ENCODE measurements around the gene SPI1. TPM values are rescaled to one million over a fixed set of nuclear protein-coding genes. Genes with fewer than 3 reads are reported as not detected.

Gene SPI1
- total RNA-seq, 5 donors from 2014 or later (not counting 1 experiment from before 2014, with no cell fraction given): 1.8 to 5.8 (median 2.1) TPM

DNA sequence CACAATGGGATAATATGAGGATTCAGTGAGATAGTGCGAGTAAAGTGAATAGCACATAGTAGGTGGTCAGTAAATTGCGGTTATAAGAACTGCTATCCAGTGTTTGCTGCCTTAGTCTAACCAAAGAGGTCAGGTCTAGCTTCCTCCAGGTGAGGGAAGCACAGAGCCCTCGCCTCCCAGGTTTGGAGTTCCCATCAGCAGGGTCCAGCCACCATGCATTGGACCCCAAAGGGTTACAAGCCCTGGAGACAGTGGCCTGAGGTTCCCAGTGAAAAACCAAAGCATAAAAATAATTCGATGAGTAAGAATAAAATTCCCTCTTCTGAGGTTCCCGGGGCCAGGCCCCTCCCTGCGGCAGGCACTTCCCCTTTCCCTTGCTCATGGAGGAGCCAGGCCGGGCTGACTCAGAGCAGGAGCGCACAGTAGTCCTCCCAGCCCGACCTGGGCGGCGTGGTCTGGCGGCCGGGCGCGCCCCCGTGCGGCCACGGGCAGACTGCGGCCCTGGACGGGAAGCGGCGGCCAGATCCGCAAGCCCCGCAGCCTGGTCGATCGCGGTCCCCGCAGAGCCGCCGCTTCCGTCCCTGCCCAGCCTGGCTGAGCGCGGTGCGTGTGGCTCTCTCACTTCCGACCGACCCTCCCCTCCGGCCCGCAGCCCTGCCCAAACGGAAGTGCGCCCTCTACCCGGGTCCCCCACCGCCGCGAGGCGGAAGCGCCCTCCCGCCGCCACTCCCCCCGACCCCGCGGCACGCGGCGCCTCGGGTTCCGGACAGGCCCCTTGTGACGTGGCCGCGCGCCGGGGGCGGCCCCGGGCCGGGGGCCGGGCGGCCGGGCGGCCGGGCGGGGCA, 29.6 kb upstream of the SPI1 start, which contains the start of gene SLC39A13:
TSS of gene SLC39A13 (plus strand) at position 845 of the 845 bp plus-strand sequence. CDS start 1,505 bp downstream, outside the sequence.
- no peaks in the 10 kb centered on the region for H3K9me3 ChIP-seq
- Mint-ChIP-seq H3K9me3 (no peaks in the 10 kb centered on the region), H3K4me1 (peaks cover 24% of the 10 kb centered on the region in 3 donors), H3K27me3 (no peaks in the 10 kb centered on the region), H3K36me3 (no peaks in the 10 kb centered on the region), H3K4me3 (peak within 1 kb of the TSS; percentile 88 to 96 (median 90)), H3K27ac (peak within 1 kb of the TSS; percentile 94 to 95)
- H3K27ac ChIP-seq (ENCODE audit: low read length): peak within 1 kb of the TSS; percentile 75
- CTCF ChIA-PET: interaction anchor here (0.5 to 2.3 kb wide), 6 partner anchors 8 to 105 kb away, joined by 3 to 12 read pairs (median 4); no protein-coding TSS in a partner anchor
- ATAC-seq (replicated peaks in 1 of 4) (peak; percentile 87 to 92 (median 89)), DNase-seq (peak; percentile 71 to 93 (median 83))
- H3K4me3 ChIP-seq (ENCODE audit: control insufficient read depth in 1 of 2, extremely low read depth in 1 of 2, low read length in 1 of 2): peak within 1 kb of the TSS; percentile 66 to 69
- H3K27me3 ChIP-seq (replicated peaks in 1 of 2; ENCODE audit: control insufficient read depth in 2 of 2, extremely low read depth in 1 of 2, insufficient read depth in 2 of 2, low read length in 1 of 2): no peaks in the 10 kb centered on the region
- peaks cover 7 to 35% of the 10 kb centered on the region in 2 experiments for H3K4me1 ChIP-seq (ENCODE audit: control insufficient read depth in 1 of 2, extremely low read depth in 1 of 2, insufficient read depth in 2 of 2, low read length in 2 of 2)
- POLR2A ChIA-PET: no interaction called here
- 2% methylated on average over 70 of the region's 70 CpGs for WGBS (ENCODE audit: insufficient coverage)
- H3K36me3 ChIP-seq (ENCODE audit: control insufficient read depth in 2 of 2, extremely low read depth in 1 of 2, insufficient read depth in 1 of 2, low read length in 1 of 2): peaks cover 0 to 5% of the 10 kb centered on the region in 2 donors

DNA sequence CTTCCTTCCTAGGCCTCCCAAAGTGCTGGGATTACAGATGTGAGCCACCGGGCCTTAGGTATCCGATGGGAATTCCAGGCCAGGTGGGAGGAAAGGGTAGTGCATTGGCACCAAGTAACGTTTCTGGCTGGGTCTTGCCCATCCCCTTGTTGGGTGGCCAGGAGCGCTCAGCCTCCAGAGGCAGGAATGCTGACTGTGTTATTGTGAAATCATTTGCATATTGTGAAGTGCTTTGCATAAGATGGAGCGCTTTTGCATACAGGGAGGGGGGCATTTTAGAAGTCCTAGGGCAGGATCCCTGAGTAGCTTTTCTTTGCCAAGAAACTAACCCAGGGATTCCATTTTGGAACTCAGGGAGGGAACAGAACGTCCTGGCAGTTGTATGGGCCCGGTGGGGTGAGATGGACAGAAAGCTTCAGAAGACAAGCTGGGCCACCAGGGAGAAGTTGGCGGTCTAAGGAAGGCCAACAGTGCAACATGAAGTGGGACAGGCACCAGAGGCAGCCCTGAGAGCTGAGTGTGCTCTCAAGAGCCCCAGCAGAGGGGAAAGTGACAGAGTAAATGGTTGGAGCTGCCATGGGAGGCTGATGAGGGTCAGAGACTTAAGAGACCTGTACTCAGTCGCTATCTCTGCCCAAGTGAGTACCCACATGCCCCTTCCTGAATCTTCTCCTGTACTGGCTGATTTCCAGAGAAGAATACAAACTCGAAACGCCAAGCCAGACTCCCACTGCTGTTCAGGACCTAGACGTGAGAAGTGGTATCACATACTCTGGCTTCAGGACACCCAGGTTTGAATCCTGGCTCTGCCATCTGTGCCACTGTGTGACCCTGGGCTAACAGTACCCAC, 28.8 kb upstream of the SPI1 start:
- Histone ChIP-seq H3K9me3 (no peaks in the 10 kb centered on the region), H3K36me3 (ENCODE audit: control insufficient read depth in 2 of 2, extremely low read depth in 1 of 2, insufficient read depth in 1 of 2, low read length in 1 of 2) (peaks cover 0 to 2% of the 10 kb centered on the region in 2 donors), H3K4me3 (ENCODE audit: control insufficient read depth in 1 of 2, extremely low read depth in 1 of 2, low read length in 1 of 2) (peak overlapping the region; percentile 66 to 69), H3K27me3 (replicated peaks in 1 of 2; ENCODE audit: control insufficient read depth in 2 of 2, extremely low read depth in 1 of 2, insufficient read depth in 2 of 2, low read length in 1 of 2) (no peaks in the 10 kb centered on the region), H3K4me1 (ENCODE audit: control insufficient read depth in 1 of 2, extremely low read depth in 1 of 2, insufficient read depth in 2 of 2, low read length in 2 of 2) (peaks cover 7 to 35% of the 10 kb centered on the region in 2 experiments), H3K27ac (ENCODE audit: low read length) (peak overlapping the region; percentile 75)
- no peaks in the 10 kb centered on the region for H3K27me3 Mint-ChIP-seq
- CTCF ChIA-PET: interaction anchor here (0.5 to 2.3 kb wide), 4 partner anchors 33 to 104 kb away, joined by 3 to 12 read pairs (median 8); no protein-coding TSS in a partner anchor
- 79% methylated on average over 12 of the region's 12 CpGs for WGBS (ENCODE audit: insufficient coverage)
- ATAC-seq (replicated peaks in 1 of 4) (no peak), DNase-seq (no peak)
- POLR2A ChIA-PET: no interaction called here
- H3K36me3 Mint-ChIP-seq: no peaks in the 10 kb centered on the region
- H3K27ac Mint-ChIP-seq: peak overlapping the region; percentile 94 to 95
- peak overlapping the region; percentile 79 to 96 (median 85) for H3K4me3 Mint-ChIP-seq
- H3K4me1 Mint-ChIP-seq: peaks cover 24% of the 10 kb centered on the region in 3 donors
- no peaks in the 10 kb centered on the region for H3K9me3 Mint-ChIP-seq

DNA sequence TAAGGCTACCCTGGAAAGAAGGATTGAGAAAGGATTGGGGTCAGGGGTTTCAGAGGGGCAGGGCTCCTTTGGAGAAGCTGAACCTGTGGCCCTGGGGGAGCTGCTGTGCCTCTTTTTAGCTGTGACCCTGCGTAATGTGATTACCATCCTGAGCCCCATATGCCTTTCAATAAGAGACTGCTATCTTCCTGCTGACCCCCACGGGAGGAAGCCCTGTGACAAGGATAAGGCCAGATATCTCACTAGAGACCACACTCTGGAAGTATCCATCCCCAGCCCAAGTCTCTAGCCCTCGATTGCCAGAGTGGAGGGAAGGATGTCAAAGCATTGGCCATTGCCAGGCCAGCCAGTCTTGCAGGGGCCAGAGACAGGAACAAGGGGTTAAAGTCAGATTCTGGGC, 25.2 kb upstream of the SPI1 start:
- 100% methylated on average over 1 of the region's 3 CpGs for WGBS (ENCODE audit: insufficient coverage)
- Mint-ChIP-seq H3K4me1 (peaks cover 25 to 30% (median 28%) of the 10 kb centered on the region in 3 donors), H3K36me3 (no peaks in the 10 kb centered on the region), H3K27ac (peak overlapping the region in 1 of 2 donors; percentile 31), H3K27me3 (no peaks in the 10 kb centered on the region), H3K9me3 (no peaks in the 10 kb centered on the region), H3K4me3 (no peak overlapping the region)
- H3K4me1 ChIP-seq (ENCODE audit: control insufficient read depth in 1 of 2, extremely low read depth in 1 of 2, insufficient read depth in 2 of 2, low read length in 2 of 2): peaks cover 10 to 37% of the 10 kb centered on the region in 2 experiments
- no peaks in the 10 kb centered on the region for H3K36me3 ChIP-seq (ENCODE audit: control insufficient read depth in 2 of 2, extremely low read depth in 1 of 2, insufficient read depth in 1 of 2, low read length in 1 of 2)
- H3K27me3 ChIP-seq (replicated peaks in 1 of 2; ENCODE audit: control insufficient read depth in 2 of 2, extremely low read depth in 1 of 2, insufficient read depth in 2 of 2, low read length in 1 of 2): no peaks in the 10 kb centered on the region
- no peaks in the 10 kb centered on the region for H3K9me3 ChIP-seq
- DNase-seq (no peak), ATAC-seq (replicated peaks in 1 of 4) (no peak)
- CTCF ChIA-PET: interaction anchor here in 1 of 2 donors (1.0 kb wide), 1 partner anchor 9 kb away, joined by 3 read pairs; no protein-coding TSS in a partner anchor
- H3K27ac ChIP-seq (ENCODE audit: low read length): no peak overlapping the region
- POLR2A ChIA-PET: no interaction called here
- no peak overlapping the region for H3K4me3 ChIP-seq (ENCODE audit: control insufficient read depth in 1 of 2, extremely low read depth in 1 of 2, low read length in 1 of 2)

DNA sequence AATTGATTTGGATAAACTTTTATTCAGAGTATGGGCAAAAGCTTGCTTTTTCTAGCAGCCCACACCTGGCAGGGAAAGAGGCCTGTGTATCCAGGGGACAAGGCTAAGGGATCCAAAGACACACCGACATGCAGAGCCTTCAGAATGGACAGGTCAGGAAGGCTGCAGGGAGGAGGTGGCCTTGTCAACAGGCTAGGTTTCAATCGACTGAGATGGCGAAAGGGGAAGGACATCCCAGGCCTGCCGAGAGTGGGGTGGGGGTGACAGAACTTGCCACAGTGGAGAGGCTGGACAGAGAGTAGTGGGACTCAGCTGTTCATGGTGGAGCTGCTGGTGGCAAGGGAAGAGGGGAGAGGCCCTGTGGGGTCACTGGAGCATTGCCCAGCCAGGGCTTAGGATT, 24.8 kb upstream of the SPI1 start:
- 83% methylated on average over 4 of the region's 4 CpGs for WGBS (ENCODE audit: insufficient coverage)
- Mint-ChIP-seq H3K27ac (peak overlapping the region; percentile 18 to 57), H3K4me1 (peaks cover 28 to 34% (median 29%) of the 10 kb centered on the region in 3 donors), H3K9me3 (no peaks in the 10 kb centered on the region), H3K4me3 (no peak overlapping the region), H3K27me3 (no peaks in the 10 kb centered on the region), H3K36me3 (no peaks in the 10 kb centered on the region)
- Histone ChIP-seq H3K4me1 (ENCODE audit: control insufficient read depth in 1 of 2, extremely low read depth in 1 of 2, insufficient read depth in 2 of 2, low read length in 2 of 2) (peaks cover 10 to 38% of the 10 kb centered on the region in 2 experiments), H3K36me3 (ENCODE audit: control insufficient read depth in 2 of 2, extremely low read depth in 1 of 2, insufficient read depth in 1 of 2, low read length in 1 of 2) (no peaks in the 10 kb centered on the region), H3K27me3 (replicated peaks in 1 of 2; ENCODE audit: control insufficient read depth in 2 of 2, extremely low read depth in 1 of 2, insufficient read depth in 2 of 2, low read length in 1 of 2) (no peaks in the 10 kb centered on the region), H3K9me3 (no peaks in the 10 kb centered on the region), H3K4me3 (ENCODE audit: control insufficient read depth in 1 of 2, extremely low read depth in 1 of 2, low read length in 1 of 2) (no peak overlapping the region), H3K27ac (ENCODE audit: low read length) (no peak overlapping the region)
- DNase-seq: no peak
- POLR2A ChIA-PET: interaction anchor here (0.6 to 0.7 kb wide), 2 partner anchors 8 to 1279 kb away, joined by 3 to 4 read pairs; no protein-coding TSS in a partner anchor
- ATAC-seq (replicated peaks in 1 of 4): no peak
- CTCF ChIA-PET: interaction anchor here (0.9 to 1.0 kb wide), 2 partner anchors 10 to 29 kb away, joined by 3 read pairs; no protein-coding TSS in a partner anchor

DNA sequence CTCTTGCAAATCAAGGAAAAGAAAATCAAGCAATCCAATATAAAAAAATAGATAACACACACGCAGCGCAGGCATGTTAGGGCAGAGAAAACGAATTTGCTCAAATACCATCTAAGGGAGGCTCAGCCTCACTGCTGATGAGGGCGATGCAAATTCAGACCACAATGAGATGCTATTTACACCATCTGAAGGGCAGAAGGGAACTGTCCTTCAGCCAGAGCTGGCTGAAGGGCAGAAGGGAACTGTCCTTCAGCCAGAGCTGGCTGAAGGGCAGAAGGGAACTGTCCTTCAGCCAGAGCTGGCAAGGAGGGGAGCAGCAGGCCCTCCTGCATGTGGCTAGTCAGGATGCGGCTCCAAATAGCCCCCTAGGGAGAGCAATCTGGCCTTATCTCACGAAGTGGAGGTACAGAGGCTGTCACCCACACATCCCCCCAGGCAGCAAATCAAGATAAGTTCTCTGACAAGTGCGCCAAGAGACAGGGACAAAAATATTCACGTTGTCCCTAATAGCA, 22.5 kb upstream of the SPI1 start:
- no peak for DNase-seq
- POLR2A ChIA-PET: interaction anchor here (0.6 to 1.3 kb wide), 5 partner anchors 9 to 367 kb away, joined by 3 to 10 read pairs (median 4); no protein-coding TSS in a partner anchor
- ATAC-seq (replicated peaks in 1 of 4): peak; percentile 6 to 34 (median 11)
- H3K4me3 Mint-ChIP-seq: peak overlapping the region; percentile 73 to 83 (median 78)
- Histone ChIP-seq H3K4me1 (ENCODE audit: control insufficient read depth in 1 of 2, extremely low read depth in 1 of 2, insufficient read depth in 2 of 2, low read length in 2 of 2) (peaks cover 7 to 31% of the 10 kb centered on the region in 2 experiments), H3K4me3 (ENCODE audit: control insufficient read depth in 1 of 2, extremely low read depth in 1 of 2, low read length in 1 of 2) (peak overlapping the region; percentile 68 to 70), H3K36me3 (ENCODE audit: control insufficient read depth in 2 of 2, extremely low read depth in 1 of 2, insufficient read depth in 1 of 2, low read length in 1 of 2) (no peaks in the 10 kb centered on the region), H3K9me3 (no peaks in the 10 kb centered on the region), H3K27me3 (replicated peaks in 1 of 2; ENCODE audit: control insufficient read depth in 2 of 2, extremely low read depth in 1 of 2, insufficient read depth in 2 of 2, low read length in 1 of 2) (no peaks in the 10 kb centered on the region), H3K27ac (ENCODE audit: low read length) (peak overlapping the region; percentile 56)
- CTCF ChIA-PET: interaction anchor here in 1 of 2 donors (2.3 kb wide), 1 partner anchor 26 kb away, joined by 12 read pairs; no protein-coding TSS in a partner anchor
- peaks cover 23 to 30% (median 26%) of the 10 kb centered on the region in 3 donors for H3K4me1 Mint-ChIP-seq
- no peaks in the 10 kb centered on the region for H3K27me3 Mint-ChIP-seq
- peak overlapping the region; percentile 93 to 95 for H3K27ac Mint-ChIP-seq
- H3K36me3 Mint-ChIP-seq: no peaks in the 10 kb centered on the region
- H3K9me3 Mint-ChIP-seq: no peaks in the 10 kb centered on the region
- WGBS (ENCODE audit: insufficient coverage): 46% methylated on average over 4 of the region's 8 CpGs

Measured in T-cell (primary cell).